NCI-H1436 treated with DMSO at 0.1 percent for 48 hours (cell line): ENCODE measurements around the gene OR7G3.

ENCODE experiments used
- DNase-seq: peaks from one replicate; lab custom pipeline; 2025; lab: John Stamatoyannopoulos, UW

OR7G3 gene

DNA sequence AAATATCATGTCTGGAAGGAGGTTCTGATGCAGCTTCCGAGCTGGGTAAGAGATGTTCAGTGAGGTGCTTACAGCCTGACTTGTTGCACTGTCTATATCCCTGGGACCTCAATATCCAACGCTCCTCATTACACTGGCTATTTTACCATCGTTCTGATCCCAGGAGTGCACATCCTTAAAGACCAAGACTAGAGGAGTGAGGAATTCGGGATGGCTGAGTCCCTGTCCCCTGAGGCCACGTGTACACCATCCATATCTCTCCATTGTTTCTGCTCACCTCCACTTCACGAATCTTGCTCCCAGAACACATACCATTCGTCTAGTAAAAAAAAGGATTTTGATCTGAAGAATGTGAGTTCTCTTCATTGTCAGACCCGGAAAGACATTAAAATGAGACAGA lies 19.4 kb downstream of the OR7G3 start, which contains the start of gene OR7G2:
Gene OR7G2, minus strand, starts transcription at position 101 of the 400 bp plus-strand sequence. CDS start 4,232 bp downstream, outside the sequence.
- DNase-seq = no peak

DNA sequence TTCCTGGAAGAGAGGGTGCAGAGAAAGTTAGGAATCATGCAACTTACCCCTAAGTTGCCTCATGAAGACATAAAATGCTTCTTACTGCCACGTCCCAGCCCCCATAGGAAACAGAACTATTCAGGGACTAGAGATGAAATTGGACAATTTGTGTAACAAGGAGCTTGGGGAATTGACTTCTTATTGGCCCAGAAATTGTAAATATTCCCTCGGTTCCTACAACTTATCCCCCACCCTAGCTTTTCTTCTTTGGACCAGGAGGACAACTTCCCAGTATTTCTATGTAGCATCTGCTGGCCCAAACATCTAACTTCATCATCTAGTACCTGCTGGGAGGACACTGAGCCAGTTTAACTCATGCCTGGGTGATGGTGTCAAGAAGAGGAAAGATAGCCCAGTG lies 40.0 kb downstream of the OR7G3 start, which contains the start of gene OR1M1:
Gene OR1M1, plus strand, starts transcription at position 301 of the 400 bp plus-strand sequence. CDS start 6,184 bp downstream, outside the sequence.
- no peak for DNase-seq

DNA sequence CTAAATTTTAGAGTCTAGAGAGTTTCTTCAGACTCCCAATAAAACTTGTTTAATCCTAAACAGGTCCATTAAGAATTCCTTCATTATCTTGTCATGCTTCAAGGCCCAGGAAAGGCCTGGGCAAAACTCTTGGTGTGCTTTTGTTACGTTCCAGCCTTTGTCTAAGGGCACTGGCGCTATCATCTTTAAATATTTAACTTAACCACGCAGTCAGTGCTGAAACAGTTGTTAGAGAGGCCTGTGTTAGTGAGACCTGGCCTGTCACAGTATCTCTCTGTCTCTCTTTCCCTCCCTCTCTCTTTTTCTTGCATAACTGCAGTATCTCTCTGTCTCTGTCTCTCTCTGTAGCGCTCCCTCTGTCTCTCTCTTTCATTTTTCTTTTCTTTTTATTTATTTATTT lies 48.1 kb downstream of the OR7G3 start:
- no peak for DNase-seq

DNA sequence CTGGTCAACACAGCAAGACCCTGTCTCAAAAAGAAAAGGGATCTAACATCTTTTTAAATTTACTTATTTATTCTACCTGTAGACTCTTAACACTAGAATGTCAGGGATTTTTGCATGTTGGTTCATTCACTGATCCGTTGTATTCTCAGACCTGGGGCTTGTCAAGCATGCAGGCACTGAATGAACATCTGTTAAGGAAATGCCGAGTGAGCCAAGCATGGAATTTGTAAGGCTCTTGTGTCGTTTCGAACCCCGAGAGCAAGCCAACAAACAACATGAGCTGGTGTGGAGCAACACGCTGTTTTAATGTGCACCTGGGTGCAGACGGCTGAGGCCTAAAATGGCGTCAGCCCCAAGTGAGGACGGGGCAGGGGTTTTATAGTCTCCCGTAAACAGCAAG lies 49.8 kb downstream of the OR7G3 start:
- no peak for DNase-seq
